Hematopoietic multipotent progenitor cell treated with erythropoietin and hydrocortisone succinate and interleukin-3 and kit ligand, for 8 days (in vitro differentiated cells): ENCODE results near the gene CHAMP1.
"Not testable (repeated sequence)": the region's sequence is repeated elsewhere in the genome, so short reads cannot be mapped to it uniquely, and the experiment has no call there.

ENCODE experiments used
- DNase-seq: peaks from one replicate; pipeline ENCODE4 v3.0.0-alpha.2; 2015

The CHAMP1 gene

DNA sequence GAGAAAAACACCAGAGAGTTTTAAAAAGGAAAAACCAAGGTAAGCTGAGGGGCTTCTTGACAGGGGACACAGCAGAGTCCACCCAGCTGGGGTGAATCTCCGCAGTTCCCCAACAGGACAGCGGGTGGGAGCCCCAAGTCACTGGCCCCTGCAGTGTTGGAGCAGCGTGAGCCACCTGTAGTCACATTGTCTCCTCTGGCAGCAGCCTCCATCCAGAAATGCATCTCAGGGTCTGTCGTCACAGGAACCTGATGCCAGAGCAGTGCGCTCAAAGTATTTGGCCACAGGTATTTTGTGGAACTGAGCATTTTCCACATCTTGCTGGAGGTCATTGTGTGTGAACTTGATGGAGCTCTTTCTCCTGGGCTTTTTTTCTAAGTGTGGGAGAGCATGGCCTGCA lies 24.7 kb downstream of the CHAMP1 start:
- DNase-seq, result no peak

DNA sequence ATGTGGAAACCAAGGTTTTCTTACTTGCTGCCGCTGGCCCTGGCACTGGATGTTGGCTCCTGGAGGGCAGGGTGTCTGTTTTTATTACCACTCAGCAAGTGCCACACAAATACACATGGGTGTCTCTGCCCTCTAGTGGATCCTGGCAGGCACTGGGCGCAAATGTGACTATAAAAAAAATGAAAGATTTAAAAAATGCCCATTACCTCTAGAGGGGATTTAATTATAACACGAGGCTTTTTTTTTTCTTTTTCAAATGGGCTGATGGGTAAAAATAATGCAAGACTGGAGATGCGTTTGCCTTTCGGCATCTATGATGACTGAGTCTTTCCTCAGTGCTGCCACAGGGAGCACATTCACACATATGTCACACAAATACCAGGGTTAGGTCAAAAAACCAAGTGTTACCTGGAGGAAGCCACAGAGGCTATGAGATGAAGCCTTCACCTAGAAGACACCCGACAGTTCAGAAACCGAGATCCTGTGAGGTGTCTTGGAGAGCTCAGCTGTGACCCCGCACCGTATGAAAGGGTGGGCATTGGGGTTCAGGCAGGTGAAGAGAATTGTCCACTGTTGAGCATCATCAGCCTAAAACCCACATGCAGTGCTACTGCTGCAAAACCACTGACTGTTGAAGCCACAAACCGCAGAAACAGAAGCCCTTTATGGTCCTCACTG lies 25.7 kb downstream of the CHAMP1 start:
- peak; percentile 81 for DNase-seq

DNA sequence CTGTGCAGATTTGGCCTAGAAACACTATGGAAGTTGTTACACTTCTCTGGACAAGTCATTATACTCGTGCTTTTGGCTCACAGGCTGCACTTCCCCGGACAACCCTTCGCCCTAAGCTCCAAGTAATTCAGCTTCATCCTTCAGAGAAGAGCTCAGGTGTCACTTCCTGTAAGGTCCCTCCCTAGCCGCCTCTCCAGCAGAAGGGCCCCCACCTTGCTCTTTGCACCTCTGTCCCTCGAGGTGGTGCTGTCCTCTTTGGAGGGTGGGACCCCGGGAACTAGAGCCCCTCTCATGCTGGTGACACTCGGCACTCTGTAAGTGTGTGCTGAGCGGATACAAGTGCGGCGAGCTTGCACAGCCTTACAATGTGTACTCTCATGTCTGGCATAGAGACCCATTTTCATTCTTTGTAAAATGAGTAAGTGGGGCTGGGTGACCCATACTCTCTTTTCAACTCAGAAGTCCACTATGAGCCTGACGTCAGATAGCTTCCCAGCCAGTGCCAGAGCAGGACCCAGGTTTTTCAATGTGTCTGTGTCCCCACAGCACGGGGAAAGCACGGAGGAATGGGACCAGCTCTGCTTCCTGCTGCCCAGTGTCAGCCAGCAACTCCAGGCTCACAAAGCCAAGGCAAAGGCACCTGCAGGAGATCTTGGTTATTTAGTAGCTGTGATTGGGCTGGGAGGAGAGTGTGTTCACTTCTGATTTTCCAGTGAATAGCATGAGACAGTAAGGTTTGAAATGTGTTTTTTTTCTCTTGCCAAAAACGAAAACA lies 26.9 kb downstream of the CHAMP1 start:
- no peak for DNase-seq

DNA sequence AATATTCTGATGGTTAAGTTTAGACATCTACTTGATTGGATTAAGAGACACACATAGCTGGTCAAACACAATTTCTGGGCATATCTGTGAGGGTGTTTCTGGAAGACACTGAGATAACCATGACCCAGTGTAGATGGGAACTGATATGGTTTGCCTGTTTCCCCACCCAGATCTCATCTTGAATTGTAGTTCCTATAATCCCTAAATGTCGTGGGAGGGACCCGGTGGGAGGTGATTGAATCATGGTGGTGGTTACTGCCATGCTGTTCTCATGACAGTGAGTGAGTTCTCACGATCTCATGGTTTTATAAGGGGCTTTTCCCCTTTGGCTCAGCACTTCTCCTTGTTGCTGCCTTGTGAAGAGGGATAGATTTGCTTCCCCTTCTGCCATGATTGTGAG lies 33.0 kb downstream of the CHAMP1 start:
- DNase-seq, result not testable (repeated sequence)

DNA sequence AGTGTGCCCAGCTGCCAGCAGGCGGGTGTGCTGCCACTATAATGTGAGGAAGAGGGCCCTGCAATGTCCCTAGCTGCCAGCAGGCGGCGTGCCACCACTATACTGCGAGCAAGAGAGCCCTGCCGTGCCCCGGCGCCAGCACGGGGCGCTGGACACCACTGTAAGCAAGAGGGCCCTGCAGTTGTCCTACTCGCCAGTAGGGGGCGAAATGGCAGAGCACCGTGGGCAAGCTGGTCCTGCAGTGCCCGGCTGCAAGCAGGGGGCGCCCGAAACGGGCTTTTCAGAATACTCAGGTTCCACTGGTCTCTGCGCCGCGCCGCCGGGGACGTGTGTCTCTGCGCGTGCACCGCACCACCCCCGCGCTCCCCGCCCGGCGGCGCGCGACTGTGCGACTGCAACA lies 38.5 kb downstream of the CHAMP1 start:
- DNase-seq, result peak; percentile 30

DNA sequence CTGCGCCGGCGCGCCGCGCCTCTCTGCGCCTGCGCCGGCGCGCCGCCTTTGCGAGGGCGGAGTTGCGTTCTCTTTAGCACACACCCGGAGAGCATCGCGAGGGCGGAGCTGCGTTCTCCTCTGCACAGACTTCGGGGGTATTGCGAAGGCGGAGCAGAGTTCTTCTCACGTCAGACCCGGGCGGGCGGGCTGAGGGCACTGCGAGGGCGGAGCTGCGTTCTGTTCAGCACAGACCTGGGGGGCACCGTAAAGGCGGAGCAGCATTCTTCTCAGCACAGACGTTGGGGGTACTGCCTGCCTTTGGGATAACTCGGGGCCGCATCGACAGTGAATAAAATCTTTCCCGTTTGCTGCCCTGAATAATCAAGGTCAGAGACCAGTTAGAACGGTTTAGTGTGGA lies 39.1 kb downstream of the CHAMP1 start:
- not testable (repeated sequence) for DNase-seq
